Left ventricle myocardium inferior (tissue), 1 donor: ENCODE measurements around the gene BAG5. TPM values are rescaled to one million over a fixed set of nuclear protein-coding genes. Genes with fewer than 3 reads are reported as not detected.
"Not testable (repeated sequence)": the region's sequence is repeated elsewhere in the genome, so short reads cannot be mapped to it uniquely, and the experiment has no call there.

Experiments
- DNase-seq: peaks from one replicate; pipeline ENCODE4 v3.0.0-alpha.2; 2020
- H3K27ac ChIP-seq: fragments of 200-600 bp; replicated peaks from 2 replicates; pipeline ENCODE4 v1.8.0; 2021
- H3K27me3 ChIP-seq: fragments of 200-600 bp; 2 replicates; pipeline ENCODE4 v1.8.0; 2021; ENCODE audit warnings: low read depth
- H3K36me3 ChIP-seq: fragments of 200-600 bp; 2 replicates; pipeline ENCODE4 v1.8.0; 2021
- H3K4me1 ChIP-seq: fragments of 200-600 bp; 2 replicates; pipeline ENCODE4 v1.8.0; 2021
- H3K4me3 ChIP-seq: fragments of 200-600 bp; 2 replicates; pipeline ENCODE4 v1.8.0; 2021; ENCODE audit warnings: mild to moderate bottlenecking, moderate library complexity
- H3K9me3 ChIP-seq: fragments of 200-600 bp; replicated peaks from 2 replicates; pipeline ENCODE4 v1.8.0; 2021
- CTCF ChIP-seq: fragments of 200-600 bp; IDR thresholded peaks from 2 replicates; pipeline ENCODE4 v1.8.0; 2021; ENCODE audit warnings: antibody characterized with exemption, mild to moderate bottlenecking, borderline replicate concordance
- intact Hi-C: fragments of 100-400 bp; cut with micrococcal nuclease; formaldehyde crosslinking; loops from one replicate; pipeline ENCODE4 v1.11.0; 2022
- total RNA-seq: library from RNA; stranded (reverse); fragmentation: NEBNext Ultra II Directional; extraction: Animal tissue kit (Norgen Biotek cat#: 25700); gene quantifications from one replicate; pipeline ENCODE4 v1.2.1, GENCODE V29; 2021
- donor health status: DM: no; HTN: yes; CAD: no; lungs with severe emphysema.

Gene BAG5
- total RNA-seq, 1 donor from 2014 or later = 16.7 TPM

- H3K4me1 ChIP-seq = peaks cover 72% of the 10 kb centered on the region
- H3K9me3 ChIP-seq = no peaks in the 10 kb centered on the region
- H3K36me3 ChIP-seq = peaks cover 13% of the 10 kb centered on the region
- no peaks in the 10 kb centered on the region for H3K27me3 ChIP-seq
- peak within 1 kb of the TSS; percentile 89 for H3K4me3 ChIP-seq
- DNase-seq = peak; percentile 91
- no peak for TF ChIP-seq CTCF
- intact Hi-C loops = no loop called here
- peak within 1 kb of the TSS; percentile 96 for H3K27ac ChIP-seq
Observed at GRCh38 chr14:103528587-103529382, 33.7 kb downstream of the BAG5 start, which contains the start of gene TRMT61A. Gene TRMT61A, plus strand, starts transcription at chr14:103529196. Its CDS starts 783 bp downstream, at chr14:103529979.

- intact Hi-C loops = no loop called here
- H3K4me3 ChIP-seq = peak overlapping the region; percentile 89
- peaks cover 77% of the 10 kb centered on the region for H3K4me1 ChIP-seq
- no peaks in the 10 kb centered on the region for H3K9me3 ChIP-seq
- DNase-seq = no peak
- peak overlapping the region; percentile 96 for H3K27ac ChIP-seq
- H3K27me3 ChIP-seq = no peaks in the 10 kb centered on the region
- no peak for TF ChIP-seq CTCF
- H3K36me3 ChIP-seq = peaks cover 7% of the 10 kb centered on the region
Observed at GRCh38 chr14:103528146-103528586, 34.3 kb downstream of the BAG5 start.

GRCh38 chr14:103527408-103528145 lies 34.9 kb downstream of the BAG5 start:
- TF ChIP-seq CTCF = no peak
- Histone ChIP-seq H3K4me1 (peaks cover 82% of the 10 kb centered on the region), H3K27me3 (no peaks in the 10 kb centered on the region), H3K4me3 (peak overlapping the region; percentile 89), H3K9me3 (no peaks in the 10 kb centered on the region), H3K27ac (peak overlapping the region; percentile 96), H3K36me3 (peaks cover 1% of the 10 kb centered on the region)
- no peak for DNase-seq
- intact Hi-C loops = no loop called here

- no peaks in the 10 kb centered on the region for H3K9me3 ChIP-seq
- no peak for DNase-seq
- peaks cover 87% of the 10 kb centered on the region for H3K4me1 ChIP-seq
- H3K27ac ChIP-seq = peak overlapping the region; percentile 96
- H3K27me3 ChIP-seq = no peaks in the 10 kb centered on the region
- no peak overlapping the region for H3K4me3 ChIP-seq
- intact Hi-C loops = no loop called here
- H3K36me3 ChIP-seq = no peaks in the 10 kb centered on the region
- no peak for TF ChIP-seq CTCF
Observed at GRCh38 chr14:103526914-103527248, 35.6 kb downstream of the BAG5 start.

GRCh38 chr14:103526247-103526913 lies 36.1 kb downstream of the BAG5 start:
- Histone ChIP-seq H3K27ac (peak overlapping the region; percentile 96), H3K36me3 (no peaks in the 10 kb centered on the region), H3K4me3 (no peak overlapping the region), H3K4me1 (peaks cover 92% of the 10 kb centered on the region), H3K9me3 (no peaks in the 10 kb centered on the region), H3K27me3 (no peaks in the 10 kb centered on the region)
- intact Hi-C loops = no loop called here
- TF ChIP-seq CTCF = no peak
- no peak for DNase-seq

GRCh38 chr14:103525430-103526246 lies 36.8 kb downstream of the BAG5 start:
- peaks cover 92% of the 10 kb centered on the region for H3K4me1 ChIP-seq
- H3K4me3 ChIP-seq, intact Hi-C loops, H3K36me3 ChIP-seq, H3K27me3 ChIP-seq, H3K9me3 ChIP-seq, DNase-seq: not testable (repeated sequence)
- peak overlapping the region; percentile 96 for H3K27ac ChIP-seq
